ENCODE measurements around the gene LELP1.
A peak's percentile ranks its signal among the peaks of the same experiment; 100 is the strongest.
"Not testable (repeated sequence)": the region's sequence is repeated elsewhere in the genome, so short reads cannot be mapped to it uniquely, and the experiment has no call there.

LELP1 gene

DNA sequence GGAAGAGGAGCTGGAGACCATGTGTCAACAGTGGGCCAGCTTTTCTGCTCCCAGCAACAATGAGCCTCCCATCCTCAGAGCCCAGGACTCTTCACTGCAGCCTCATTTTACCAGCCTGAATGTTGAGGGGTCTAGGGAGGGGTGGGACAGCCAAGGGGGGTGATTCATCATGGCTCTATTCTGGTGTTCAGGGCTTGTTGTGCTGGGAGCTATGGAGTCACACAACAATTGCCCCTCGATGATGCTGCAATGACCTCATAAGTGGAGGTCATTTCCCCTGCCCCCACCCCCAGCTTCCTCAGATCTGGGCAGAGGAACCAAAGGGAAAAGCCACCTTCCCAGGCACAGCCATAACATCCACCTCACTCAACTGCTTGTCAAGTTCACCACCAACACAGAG, at the start of gene LELP1:
LELP1 (plus strand) TSS at position 301 of the 400 bp plus-strand sequence. CDS start 1,278 bp downstream, outside the sequence.
- peaks cover 24% of the 10 kb centered on the region for H3K27me3 ChIP-seq (ENCODE audit: insufficient read depth, low read depth, severe bottlenecking)
- H3K9me3 ChIP-seq (ENCODE audit: severe bottlenecking) = peaks cover 4% of the 10 kb centered on the region
- DNase-seq = no peak
- H3K27ac ChIP-seq = no peak within 1 kb of the TSS
- TF ChIP-seq, protein P1, sequence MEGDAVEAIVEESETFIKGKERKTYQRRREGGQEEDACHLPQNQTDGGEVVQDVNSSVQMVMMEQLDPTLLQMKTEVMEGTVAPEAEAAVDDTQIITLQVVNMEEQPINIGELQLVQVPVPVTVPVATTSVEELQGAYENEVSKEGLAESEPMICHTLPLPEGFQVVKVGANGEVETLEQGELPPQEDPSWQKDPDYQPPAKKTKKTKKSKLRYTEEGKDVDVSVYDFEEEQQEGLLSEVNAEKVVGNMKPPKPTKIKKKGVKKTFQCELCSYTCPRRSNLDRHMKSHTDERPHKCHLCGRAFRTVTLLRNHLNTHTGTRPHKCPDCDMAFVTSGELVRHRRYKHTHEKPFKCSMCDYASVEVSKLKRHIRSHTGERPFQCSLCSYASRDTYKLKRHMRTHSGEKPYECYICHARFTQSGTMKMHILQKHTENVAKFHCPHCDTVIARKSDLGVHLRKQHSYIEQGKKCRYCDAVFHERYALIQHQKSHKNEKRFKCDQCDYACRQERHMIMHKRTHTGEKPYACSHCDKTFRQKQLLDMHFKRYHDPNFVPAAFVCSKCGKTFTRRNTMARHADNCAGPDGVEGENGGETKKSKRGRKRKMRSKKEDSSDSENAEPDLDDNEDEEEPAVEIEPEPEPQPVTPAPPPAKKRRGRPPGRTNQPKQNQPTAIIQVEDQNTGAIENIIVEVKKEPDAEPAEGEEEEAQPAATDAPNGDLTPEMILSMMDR (IDR thresholded peaks at IDR 0.05; ENCODE audit: low read depth, low read length) = no peak
- no peak within 1 kb of the TSS for H3K4me3 ChIP-seq (ENCODE audit: low read depth, low read length)
- no peaks in the 10 kb centered on the region for H3K36me3 ChIP-seq

DNA sequence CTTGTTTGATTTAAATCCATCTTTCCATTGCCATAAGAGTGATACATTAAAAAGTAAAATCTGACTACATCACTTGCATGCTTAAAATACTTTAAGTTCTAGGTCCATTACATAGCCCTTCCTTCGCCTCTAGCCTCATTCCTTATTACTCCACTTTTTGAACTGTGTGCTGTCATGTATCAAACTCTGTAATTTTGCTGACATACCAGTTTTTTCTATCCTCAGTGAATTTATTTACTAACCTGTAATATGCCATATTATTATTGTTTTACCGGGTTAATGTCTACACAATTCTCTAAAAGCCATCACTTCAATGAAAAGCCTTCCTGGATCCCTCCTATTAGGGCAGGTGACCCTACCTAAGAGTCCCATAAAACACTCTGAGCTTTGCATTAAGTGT, 47.7 kb upstream of the LELP1 start:
- no peak overlapping the region for H3K27ac ChIP-seq
- H3K4me3 ChIP-seq (ENCODE audit: low read depth, low read length) = no peak overlapping the region
- no peaks in the 10 kb centered on the region for H3K36me3 ChIP-seq
- H3K27me3 ChIP-seq (ENCODE audit: insufficient read depth, low read depth, severe bottlenecking) = no peaks in the 10 kb centered on the region
- DNase-seq = no peak
- peaks cover 13% of the 10 kb centered on the region for H3K9me3 ChIP-seq (ENCODE audit: severe bottlenecking)
- TF ChIP-seq, protein P1 (IDR thresholded peaks at IDR 0.05; ENCODE audit: low read depth, low read length) = no peak

DNA sequence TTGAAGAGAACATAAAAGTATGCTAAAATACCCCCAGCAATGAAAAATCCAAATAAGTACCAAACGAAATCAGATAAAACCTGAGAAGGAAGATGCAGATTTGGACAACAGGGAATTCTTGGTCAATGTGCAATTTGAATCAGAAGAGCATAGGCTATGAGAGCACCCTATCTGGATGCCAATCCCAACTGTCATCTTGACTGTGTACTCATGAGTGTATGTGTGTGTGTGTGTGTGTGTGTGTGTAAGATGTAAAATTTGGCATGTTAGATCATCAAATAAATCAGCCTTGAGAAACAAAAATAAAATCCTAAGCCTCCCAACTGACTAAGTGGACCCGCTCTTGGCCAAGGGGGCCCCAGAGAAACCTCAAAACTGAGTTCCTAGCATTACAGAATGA, 34.5 kb upstream of the LELP1 start:
- DNase-seq = no peak
- Histone ChIP-seq H3K4me3 (ENCODE audit: low read depth, low read length) (no peak overlapping the region), H3K9me3 (ENCODE audit: severe bottlenecking) (peaks cover 4% of the 10 kb centered on the region), H3K27me3 (ENCODE audit: insufficient read depth, low read depth, severe bottlenecking) (no peaks in the 10 kb centered on the region), H3K27ac (no peak overlapping the region), H3K36me3 (no peaks in the 10 kb centered on the region)
- TF ChIP-seq, protein P1 (IDR thresholded peaks at IDR 0.05; ENCODE audit: low read depth, low read length) = no peak

DNA sequence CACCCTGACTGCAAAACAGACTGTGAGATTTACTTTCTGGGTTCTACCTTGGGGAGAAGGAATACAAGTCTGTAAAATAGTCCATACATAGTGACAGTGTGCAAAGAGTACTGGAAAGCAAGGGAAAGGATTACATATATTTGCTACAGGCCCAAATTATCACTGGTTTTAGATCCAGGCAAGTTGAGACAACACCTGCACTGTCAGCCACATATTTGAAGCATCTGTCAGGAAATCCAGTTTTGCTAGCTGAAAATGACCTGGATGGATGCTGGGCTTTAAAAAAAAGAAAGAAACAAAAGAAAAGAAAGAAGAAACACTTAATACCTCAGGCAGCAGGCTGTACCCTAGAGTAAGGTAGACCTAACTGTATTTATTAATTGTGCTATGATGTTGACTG, 28.6 kb upstream of the LELP1 start:
- TF ChIP-seq, protein P1 (IDR thresholded peaks at IDR 0.05; ENCODE audit: low read depth, low read length) = no peak
- no peak overlapping the region for H3K27ac ChIP-seq
- no peaks in the 10 kb centered on the region for H3K36me3 ChIP-seq
- DNase-seq = no peak
- no peaks in the 10 kb centered on the region for H3K27me3 ChIP-seq (ENCODE audit: insufficient read depth, low read depth, severe bottlenecking)
- H3K9me3 ChIP-seq (ENCODE audit: severe bottlenecking) = peaks cover 11% of the 10 kb centered on the region
- no peak overlapping the region for H3K4me3 ChIP-seq (ENCODE audit: low read depth, low read length)

DNA sequence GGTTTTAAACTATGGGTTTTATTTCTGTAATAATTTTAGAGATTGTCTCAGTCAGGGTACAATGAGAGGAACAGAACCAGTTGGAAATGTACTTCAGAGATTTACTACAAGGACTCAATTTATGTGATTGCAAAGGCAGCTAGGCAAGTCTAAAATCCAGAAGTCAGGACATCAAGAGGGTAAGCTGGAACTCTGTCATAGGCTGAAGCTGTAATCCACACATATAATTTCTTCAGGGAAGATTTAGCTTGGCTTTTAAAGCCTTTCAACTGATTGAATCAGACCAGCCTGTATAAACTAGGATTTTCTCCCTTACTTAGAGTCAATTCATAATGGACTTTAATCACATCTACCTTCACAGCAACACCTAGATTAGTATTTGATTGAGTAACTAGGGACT, 24.3 kb upstream of the LELP1 start:
- Histone ChIP-seq H3K9me3 (ENCODE audit: severe bottlenecking) (peaks cover 14% of the 10 kb centered on the region), H3K27ac (peak overlapping the region; percentile 79), H3K36me3 (no peaks in the 10 kb centered on the region), H3K27me3 (ENCODE audit: insufficient read depth, low read depth, severe bottlenecking) (no peaks in the 10 kb centered on the region), H3K4me3 (ENCODE audit: low read depth, low read length) (peak overlapping the region; percentile 17; the same call in 1 of the 2 replicates)
- peak; percentile 80 for DNase-seq
- TF ChIP-seq, protein P1 (IDR thresholded peaks at IDR 0.05; ENCODE audit: low read depth, low read length) = no peak

DNA sequence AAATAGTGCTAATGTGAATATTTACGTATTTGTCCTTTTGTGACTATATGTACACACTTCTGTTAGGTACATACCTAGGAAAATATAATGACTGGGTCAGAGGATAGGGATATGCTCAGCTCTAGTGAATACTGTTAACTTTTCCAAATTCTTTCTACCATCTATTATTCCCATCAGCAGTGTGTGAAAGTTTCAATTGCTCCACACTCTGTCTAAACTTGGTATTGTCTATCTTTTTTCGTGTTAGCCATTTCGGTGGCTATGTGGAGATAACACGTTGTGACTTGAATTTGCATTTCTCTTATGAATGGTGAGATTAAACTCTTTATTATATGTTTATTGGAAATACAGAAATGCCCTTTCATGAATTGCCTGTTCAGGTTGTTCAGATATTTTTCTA, 22.7 kb upstream of the LELP1 start:
- no peak overlapping the region for H3K4me3 ChIP-seq (ENCODE audit: low read depth, low read length)
- peak overlapping the region; percentile 24 for H3K27ac ChIP-seq
- DNase-seq = no peak
- peaks cover 18% of the 10 kb centered on the region for H3K9me3 ChIP-seq (ENCODE audit: severe bottlenecking)
- TF ChIP-seq, protein P1 (IDR thresholded peaks at IDR 0.05; ENCODE audit: low read depth, low read length) = no peak
- H3K27me3 ChIP-seq (ENCODE audit: insufficient read depth, low read depth, severe bottlenecking) = no peaks in the 10 kb centered on the region
- H3K36me3 ChIP-seq = no peaks in the 10 kb centered on the region

DNA sequence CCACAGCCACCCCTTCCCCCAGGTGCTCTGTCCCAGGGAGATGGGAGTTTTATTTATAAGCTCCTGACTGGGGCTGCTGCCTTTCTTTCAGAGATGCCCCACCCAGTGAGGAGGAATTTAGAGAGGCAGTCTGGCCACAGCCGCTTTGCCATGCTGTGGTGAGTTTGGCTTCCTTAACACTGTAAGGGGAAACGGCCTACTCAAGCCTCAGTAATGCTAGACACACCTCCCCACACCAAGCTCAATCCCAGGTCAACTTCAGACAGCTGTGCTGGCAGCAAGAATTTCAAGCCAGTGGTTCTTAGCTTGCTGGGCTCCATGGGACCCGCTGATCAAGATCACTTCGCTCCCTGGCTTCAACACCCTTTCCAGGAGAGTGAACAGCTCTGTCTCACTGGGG, 14.9 kb upstream of the LELP1 start:
- not testable (repeated sequence) for DNase-seq; H3K4me3 ChIP-seq (ENCODE audit: low read depth, low read length); H3K36me3 ChIP-seq; H3K27ac ChIP-seq; H3K27me3 ChIP-seq (ENCODE audit: insufficient read depth, low read depth, severe bottlenecking)
- H3K9me3 ChIP-seq (ENCODE audit: severe bottlenecking) = peaks cover 13% of the 10 kb centered on the region

Measured in WERI-Rb-1 (cell line).